Prostate gland (tissue), 2 donors: Measurements from ENCODE around the gene HSPB6.
"Not testable (repeated sequence)": the region's sequence is repeated elsewhere in the genome, so short reads cannot be mapped to it uniquely, and the experiment has no call there.

Experiments
- POLR2A ChIP-seq: fragments of 450-650 bp; IDR thresholded peaks from one replicate; pipeline ENCODE4 v1.6.1; 2016; ENCODE audit warnings: antibody characterized with exemption, mild to moderate bottlenecking
- TF ChIP-seq, protein P1 (sequence below), 4 experiments: fragments of 200-600 bp in 2 of 4; fragments of 450-650 bp in 2 of 4; sonication (generic) in 2 of 4; IDR thresholded peaks; 1 replicate in 3 of 4; 2 replicates in 1 of 4; pipeline ENCODE4 v1.5.1; 2016 to 2019; ENCODE audit warnings: antibody characterized with exemption in 4 of 4, mild to moderate bottlenecking in 2 of 4, moderate library complexity in 2 of 4

DNA sequence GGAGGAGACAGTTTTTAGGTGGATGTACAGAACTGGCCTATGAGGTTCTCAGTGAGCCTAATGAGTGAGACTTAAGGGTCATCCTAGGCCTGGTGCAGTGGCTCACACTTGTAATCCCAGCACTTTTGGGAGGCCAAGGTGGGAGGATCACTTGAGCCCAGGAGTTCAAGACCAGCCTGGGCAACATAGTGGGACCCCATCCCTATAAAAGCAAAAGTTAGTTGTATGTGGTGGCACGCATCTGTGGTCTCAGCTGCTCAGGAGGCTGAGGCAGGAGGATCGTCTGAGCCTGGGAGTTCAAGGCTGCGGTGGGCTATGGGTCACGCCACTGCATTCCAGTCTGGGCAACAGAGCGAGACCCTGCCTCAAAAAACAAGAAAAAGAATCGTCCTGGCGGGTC, 32.7 kb downstream of the HSPB6 start:
- not testable (repeated sequence) for TF ChIP-seq POLR2A
- TF ChIP-seq, protein P1, sequence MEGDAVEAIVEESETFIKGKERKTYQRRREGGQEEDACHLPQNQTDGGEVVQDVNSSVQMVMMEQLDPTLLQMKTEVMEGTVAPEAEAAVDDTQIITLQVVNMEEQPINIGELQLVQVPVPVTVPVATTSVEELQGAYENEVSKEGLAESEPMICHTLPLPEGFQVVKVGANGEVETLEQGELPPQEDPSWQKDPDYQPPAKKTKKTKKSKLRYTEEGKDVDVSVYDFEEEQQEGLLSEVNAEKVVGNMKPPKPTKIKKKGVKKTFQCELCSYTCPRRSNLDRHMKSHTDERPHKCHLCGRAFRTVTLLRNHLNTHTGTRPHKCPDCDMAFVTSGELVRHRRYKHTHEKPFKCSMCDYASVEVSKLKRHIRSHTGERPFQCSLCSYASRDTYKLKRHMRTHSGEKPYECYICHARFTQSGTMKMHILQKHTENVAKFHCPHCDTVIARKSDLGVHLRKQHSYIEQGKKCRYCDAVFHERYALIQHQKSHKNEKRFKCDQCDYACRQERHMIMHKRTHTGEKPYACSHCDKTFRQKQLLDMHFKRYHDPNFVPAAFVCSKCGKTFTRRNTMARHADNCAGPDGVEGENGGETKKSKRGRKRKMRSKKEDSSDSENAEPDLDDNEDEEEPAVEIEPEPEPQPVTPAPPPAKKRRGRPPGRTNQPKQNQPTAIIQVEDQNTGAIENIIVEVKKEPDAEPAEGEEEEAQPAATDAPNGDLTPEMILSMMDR (IDR thresholded peaks at IDR 0.05), result not testable (repeated sequence)
